Activated CD8-positive, alpha-beta memory T cell treated with anti-CD3 and anti-CD28 coated beads for 4 hours (primary cell): Measurements from ENCODE around the gene ROPN1L.

Source experiments
- DNase-seq, 2 donors: peaks; one replicate each; pipeline ENCODE4 v3.0.0-alpha.2; 2020; ENCODE audit warnings: low read depth in 2 of 2

The ROPN1L gene

DNA sequence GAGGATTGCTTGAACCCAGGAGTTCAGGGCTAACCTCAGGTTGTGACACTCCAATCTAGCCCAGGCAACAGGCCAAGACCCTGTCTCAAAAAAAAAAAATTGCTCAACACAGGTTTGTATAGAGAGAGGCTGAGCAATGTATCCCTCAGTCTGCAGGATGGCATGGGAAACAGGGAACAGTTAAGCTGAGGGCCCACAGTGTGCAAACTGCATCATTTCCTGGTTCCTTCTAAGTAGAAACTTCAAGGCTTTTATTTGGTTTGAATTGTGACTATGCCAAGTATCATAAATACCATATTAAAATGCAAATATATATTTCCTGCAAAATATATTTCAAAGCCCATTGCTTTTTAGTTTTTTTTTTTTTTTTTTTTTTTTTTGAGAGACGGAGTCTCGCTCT, 13.7 kb upstream of the ROPN1L start:
- no peak for DNase-seq

DNA sequence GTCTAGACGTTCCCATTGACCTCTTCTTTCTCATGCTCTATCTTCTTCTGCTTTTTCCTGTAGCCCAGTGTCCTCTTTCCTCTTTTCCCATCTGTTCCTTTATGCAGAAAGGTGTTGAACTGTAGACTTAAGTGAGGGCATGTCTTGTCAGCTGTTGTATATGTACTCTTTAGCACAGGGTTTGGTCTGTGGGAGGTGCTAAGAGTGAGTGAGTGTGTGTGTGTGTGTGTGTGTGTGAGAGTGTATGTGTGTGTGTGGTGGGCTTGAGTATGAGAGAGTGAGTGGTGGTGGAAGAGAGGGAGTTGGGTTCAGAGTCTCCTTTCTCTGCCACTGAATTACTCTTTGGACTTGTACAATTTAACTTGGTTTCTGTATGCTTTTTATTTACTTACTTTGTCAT, 10.3 kb upstream of the ROPN1L start:
- no peak for DNase-seq

DNA sequence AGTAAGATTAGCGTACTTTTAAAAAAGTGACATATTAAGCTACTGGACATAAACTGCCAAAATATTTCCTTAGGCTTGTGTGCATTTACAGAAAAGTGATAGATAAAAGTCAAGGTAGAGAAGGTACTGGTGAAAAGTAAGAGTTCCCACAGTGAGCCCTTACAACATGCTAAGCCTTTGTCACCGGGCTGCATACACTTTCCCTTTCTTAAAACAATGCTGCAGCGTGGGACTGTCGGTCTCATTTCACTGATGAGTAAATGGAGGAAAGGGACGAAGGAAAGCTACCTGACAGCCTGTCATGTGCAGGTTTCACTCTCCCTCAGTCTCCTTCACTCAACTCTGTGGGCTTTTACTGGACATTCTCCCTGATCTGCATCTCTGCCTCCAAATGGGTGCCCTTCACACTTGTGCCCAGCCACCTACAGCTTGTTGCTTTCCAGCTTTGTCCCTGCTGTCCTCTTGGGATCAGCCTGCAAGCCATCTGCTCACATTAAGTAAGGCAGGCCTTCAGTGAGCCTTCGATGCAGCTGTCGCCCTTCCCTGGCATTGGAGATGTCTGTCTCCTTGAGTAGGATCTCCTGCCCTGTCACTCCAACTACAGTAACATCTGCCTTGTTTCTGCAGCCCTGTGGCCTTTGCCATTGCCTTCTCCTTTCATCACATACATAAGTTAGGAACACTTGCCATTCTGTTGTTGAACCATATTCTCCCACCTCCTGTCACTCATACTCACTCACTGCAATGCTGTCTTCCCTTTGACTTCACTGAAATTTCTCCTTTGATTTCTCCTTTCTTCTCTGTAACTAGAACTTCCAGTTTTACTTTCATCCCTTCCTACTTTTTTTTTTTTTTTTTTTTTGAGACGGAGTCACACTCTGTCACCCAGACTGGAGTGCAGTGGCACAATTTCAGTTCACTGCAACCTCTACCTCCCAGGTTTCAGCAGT, 9.3 kb upstream of the ROPN1L start:
- DNase-seq = no peak

DNA sequence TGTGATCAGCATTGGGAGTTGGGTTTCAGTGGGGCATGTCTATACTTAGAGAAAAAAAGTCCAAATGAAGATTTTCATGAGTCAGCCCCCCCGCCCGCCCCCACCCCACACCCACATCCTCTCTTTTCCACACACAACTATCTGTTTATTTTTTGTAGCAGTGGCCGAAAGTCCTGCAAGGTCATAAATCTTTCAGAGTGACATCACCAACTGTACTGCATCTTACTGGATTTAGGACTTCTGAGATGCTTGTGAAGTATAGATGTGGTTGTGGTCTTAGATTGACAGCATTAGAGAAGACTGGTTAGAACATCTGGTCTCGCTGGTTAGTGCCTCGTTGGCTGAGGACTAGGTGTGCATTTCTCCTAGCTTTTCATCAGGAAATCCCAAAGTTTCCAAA, 7.3 kb upstream of the ROPN1L start:
- DNase-seq = no peak

DNA sequence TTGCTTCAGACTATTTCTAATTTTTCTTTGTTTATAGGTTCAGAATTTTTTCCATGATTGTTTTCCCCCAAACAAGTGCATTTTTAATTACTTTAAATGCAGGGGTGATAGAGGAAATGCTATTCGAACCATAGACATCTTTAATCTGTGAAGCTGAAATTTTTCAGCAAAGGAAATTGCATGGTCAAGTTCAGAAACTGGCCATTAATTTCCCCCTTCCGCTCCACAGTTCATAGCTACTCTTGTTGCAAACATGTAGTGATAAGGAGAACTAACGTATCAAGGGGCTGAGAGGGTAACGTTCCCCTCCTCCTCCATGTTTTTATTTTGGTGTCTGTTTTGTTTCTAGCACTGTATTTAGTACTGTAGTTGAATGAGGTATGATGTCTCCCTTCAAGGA, 3.4 kb upstream of the ROPN1L start:
- DNase-seq = no peak

DNA sequence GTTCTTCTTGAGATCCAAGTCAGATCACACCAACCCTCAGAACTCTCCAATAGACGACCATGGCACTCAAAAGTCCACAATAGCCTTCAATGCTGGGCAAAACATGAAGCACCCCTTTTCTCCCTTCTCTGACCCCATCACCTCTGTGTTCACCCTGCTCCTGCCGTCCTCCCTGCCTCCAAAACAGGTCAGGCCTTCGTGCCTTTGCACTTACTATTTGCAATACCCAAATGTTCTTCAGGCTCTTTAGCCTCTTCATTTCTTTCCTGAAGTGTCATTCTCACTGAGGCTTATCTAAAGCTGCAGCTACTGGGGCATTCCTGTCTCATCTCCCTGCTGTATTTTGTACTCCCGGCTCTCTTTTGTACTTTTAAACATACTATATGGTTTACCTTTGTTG, 2.0 kb upstream of the ROPN1L start:
- DNase-seq = no peak

DNA sequence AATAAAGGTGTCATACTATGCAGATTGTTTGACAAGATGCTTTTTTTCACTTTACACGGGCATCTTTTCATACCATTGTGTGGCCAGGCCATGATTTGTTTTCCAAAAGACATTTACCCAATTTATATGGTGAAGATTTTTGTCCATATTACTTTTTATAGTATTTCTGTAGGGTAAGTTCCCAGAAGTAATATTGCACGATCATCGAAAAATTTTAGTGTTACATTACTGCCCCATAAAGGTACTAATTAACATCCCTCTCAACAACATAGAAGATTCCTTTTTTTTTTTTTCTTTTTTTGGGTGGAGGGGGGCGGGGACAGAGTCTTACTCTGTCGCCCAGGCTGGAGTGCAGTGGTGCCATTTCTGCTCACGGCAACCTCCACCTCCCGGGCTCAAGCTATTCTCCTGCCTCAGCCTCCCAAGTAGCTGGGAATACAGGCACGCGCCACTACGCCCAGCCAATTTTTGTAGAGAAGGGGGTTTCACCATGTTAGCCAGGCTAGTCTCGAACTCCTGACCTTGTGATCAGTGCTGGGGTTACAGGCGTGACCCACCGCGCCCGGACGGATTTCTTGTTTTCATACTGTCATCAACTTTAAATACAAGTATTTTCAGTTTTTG, 1.2 kb upstream of the ROPN1L start:
- DNase-seq = no peak

DNA sequence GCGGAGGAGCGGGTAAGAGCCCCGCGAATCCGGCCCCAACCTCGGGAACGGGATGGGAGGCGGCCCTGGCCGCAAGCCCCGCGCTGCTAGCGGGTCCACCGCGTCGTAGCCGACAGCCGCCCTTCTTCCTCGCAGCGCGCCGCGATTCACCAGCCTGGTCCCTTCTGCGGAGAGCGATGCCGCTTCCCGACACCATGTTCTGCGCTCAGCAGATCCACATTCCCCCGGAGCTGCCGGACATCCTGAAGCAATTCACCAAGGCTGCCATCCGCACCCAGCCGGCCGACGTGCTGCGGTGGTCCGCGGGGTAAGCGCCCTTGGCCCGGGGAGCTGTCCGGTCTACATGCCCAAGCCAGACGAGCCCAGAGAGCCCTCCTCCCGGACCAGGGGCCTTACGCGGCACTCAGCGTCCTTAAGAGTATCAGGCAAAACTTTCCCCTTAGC, 335 bp downstream of the ROPN1L start:
- no peak for DNase-seq

DNA sequence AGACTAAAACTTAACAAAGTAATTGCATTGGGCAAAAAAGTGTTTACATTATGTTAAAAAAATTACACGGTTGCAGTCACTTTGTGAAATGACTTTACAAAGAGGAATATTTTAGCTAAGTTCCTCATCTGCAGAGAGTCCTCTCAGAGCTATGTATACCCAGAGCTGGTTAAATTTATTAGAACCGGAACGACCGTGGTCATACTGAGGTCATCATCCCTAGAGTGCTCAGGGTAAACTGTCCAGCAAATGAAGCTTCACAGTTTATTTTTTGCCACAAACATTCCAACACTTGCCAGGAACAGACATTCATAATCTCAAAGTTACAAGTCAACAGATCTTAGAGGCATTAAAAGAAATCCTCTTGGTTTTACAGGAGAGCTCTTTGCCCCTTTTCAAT, 897 bp downstream of the ROPN1L start:
- DNase-seq = no peak

DNA sequence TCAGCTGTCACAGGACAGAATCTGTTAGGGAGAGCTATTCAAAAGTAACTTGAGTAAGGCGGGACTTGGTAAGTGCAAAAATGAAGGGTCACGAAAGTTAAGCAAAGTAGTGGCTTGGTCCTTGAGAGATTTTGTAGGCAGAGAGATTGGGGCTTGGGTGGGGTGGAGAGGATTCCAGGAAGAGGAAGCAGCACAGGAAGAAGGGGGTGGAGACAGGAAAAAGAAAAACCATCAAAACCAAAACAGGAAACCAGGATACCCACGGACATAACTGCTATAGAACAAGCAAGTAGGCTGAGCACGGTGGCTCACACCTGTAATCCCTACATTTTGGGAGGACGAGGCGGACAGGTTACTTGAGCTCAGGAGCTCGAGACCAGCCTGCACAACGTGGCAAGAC, 3.7 kb downstream of the ROPN1L start:
- no peak for DNase-seq

DNA sequence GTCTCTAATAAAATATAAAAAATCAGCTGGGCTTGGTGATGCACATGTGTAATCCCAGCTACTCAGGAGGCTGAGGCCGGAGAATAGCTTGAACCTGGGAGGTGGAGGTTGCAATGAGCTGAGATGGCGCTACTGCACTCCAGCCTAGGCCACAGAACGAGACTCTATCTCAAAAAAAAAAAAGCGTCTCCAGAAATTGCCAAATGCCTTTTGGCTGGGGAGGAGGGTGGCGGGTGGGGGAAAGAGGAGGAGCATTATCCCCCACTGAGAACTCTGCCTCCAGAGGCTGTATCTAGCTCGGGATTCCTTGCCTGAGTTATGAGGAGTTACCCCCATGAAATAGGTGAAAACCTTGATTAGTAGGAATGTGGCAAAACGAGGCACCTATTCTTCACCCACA, 4.8 kb downstream of the ROPN1L start:
- no peak for DNase-seq

DNA sequence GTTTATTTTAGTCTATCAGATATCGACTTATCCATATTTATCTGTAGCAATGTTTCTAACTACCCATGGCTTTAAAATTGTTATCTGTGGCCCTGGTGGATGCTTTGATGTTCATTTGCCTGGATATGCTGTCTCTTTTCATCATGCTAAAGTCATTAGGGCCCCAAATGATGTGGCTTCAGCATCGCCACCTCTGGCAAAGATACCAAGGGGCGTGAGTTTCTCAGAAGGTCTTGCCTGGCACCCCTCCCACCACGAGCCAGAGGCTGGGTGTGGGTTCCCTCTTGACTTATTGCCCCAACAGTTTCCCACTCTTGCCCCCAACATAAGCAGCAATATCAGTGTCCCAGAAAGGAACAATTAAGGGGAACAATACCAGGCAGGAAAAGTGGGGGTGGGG, 5.4 kb downstream of the ROPN1L start:
- DNase-seq = no peak

DNA sequence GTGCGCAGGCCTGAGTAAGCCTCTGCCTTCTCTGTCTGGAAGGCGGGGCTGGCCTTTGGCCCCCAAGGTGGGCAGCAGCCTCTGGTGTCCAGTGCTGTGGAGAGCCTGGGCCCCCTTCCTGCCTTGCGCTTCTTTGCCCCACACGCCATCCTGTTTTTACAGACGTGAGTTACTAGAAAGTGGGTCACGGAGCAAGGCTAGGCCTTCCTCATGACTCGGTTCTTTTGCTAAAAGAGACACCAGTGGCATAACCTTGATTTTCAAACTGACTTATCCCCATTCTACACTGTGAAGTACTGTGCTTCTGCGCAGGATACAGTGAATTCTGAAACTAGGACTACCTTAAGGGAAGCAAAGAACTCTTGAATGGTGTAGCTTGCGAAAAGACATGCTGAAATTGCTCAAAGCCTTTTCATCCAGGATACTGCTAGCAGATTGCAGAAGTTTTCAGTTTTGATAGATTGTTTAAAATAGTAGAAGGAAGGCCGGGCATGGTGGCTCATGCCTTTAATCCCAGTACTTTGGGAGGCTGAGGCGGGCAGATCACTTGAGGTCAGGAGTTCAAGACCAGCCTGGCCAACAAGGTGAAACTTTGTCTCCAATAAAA, 7.2 kb downstream of the ROPN1L start:
- no peak for DNase-seq

DNA sequence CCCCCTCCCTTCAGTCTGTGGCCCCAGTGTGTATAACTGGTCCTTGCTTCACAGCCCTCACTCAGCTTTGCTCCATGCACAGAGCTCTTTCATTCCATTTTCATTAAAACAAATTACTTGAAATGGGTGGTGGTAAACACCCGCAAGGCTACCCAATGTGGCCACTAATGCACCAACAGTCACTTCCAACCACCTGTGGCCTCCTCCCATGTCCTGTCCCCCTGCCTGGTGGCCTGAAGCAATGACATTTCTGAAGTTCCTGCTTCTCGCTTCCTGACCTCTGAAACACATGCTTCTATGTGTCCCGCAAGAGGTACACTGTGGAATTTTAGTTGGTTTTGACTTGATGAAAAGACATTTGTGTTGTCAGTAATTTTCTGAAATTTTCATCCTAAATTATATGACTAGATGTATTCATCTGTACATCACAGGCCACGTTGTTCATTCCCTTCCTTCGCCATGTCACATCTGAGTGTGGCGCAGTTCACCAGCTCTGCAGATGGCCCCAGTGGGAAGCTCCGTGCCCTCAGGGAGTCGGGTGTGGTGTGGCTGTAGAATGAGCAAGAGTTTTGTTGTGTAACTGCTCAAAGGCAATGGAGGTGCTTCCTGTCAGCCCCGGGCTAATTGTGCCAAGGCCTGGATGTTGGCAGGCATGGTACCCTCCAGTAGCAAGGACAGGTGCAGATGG, 9.6 kb downstream of the ROPN1L start:
- DNase-seq = no peak

DNA sequence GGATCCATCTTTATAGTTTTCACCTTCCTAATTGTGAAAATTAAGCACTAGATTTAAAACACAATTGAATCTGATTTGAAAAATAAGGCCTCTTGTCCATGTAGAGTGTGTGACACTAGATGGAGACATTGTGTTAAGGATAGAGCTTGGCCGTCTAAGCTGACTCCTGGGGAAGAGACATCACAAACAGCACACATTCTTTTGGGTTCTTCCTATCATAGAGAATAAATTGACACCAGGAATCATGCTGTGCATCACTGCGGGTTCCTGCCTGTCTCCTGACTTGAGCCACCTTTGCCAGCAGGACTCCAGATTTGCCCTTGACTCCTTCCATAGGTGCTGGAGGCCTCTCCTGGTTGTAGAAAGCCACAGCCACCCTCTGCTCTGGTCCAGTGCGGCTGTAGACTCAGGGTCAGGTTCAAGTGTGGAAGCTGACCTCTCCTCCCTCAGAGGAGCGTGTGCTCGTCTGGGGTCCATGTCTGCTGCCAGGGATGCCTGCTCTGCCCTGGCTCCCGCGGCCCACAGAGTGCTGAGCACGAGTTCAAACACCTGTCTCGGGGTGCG, 11.2 kb downstream of the ROPN1L start:
- no peak for DNase-seq

DNA sequence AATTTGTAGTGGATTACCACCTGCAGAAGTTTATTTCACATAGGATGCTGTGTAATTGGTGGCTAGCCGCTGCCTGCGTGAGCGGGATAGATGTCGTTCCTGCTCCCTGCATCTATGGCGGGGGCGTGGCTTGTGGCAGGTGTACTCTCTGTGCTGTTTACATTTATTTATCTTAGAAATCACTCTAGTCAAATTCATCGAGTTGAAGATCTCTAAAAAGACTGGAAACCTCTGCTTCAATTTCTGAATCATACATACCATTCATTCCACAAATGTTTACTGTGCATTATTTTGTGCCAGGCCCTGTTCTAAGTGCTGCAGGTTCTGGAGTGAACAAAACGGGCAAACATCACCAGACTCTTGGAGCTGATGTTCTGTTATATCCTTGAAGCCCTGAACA, 11.9 kb downstream of the ROPN1L start:
- no peak for DNase-seq

DNA sequence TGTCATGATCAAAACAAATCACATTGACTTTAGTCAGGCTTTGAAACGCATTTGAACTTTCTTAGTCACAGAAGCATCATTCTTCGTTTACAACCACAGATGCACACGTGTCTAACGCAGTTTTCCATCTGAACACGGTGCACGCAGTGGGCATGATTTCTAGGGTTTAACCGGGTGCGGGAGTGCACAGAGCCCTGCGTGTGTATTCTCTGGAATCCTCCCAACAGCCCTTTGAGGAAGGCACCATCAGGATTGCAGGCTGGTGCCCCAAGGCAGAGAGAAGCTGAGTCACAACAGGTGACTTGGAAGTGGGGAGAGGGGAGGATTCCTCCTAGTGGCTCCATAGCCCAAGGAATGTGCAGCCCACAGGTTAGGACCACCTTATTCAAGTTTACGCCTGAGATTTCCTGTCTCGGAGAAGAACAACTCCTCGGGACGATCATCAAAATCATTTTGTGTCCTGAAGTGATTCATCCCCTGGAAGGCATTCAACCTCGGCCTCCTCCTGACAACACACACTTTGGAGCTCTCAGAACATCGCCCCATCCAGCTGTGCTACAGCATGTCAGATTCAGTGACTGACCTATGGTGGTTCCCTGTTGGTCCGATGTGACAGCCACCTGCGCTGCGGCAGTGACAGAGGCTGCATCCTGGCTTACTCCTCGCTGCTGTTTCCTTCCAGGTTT, 13.1 kb downstream of the ROPN1L start:
- no peak for DNase-seq

DNA sequence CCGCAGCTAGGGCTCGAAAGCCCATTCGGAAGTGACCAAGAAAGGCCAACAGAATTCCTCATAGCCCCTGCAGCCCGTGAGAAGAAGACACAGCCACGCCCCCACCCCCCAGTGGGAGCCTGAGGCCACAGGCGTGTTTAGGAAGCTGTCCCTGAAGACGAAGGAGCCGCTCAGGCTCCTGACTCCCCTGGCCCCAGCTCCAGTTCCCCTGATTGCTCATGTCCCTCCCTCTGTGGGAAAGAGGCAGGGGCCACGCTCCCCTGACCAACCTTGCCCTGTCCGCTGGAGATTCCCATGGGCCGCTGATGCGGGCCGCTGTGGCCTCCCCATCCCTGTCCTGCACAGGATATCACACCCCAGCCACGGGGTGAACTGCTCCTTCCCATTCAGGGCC, 13.6 kb downstream of the ROPN1L start:
- no peak for DNase-seq

DNA sequence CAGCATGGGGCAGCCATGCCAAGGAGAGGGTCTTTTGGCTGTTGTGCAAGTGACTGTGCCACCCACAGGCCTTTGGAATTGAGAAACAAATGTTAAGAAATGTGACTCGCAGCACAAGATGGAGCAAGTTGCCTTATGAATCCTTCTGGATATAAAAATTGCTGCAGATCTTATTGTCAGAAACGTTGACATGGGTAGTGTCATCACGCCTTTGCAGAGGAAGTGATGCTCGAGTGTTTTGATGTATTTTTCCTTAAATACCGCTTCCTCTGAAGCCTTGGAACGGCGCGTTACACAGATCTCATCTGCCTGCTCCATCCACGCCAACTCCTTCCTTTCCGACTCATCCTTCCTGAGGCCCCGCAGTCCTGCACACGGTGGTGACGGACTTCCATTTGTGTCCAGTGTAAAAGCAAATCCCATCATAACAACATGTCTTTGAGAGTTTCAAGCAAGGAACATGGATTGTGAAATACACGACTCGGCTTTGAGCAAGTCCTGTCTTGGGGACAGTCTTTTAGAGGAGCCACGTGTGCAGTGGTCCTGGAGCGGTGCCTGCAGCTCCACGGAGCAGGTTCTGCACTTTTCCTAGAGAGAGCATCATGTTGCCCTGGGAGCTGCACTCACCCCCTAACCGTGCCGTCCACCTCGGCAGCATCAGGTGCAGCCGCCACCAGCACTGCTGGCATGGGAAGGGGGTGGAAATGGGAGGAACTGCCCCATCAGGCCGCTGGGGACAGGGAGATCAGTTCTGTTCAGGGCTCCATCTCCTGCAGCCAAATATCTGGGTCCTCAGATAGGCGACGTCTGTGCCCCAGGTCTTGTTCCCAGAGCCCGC, 15.1 kb downstream of the ROPN1L start:
- no peak for DNase-seq
